CD14-positive monocyte (primary cell): ENCODE results near the gene RETREG3. TPM values are rescaled to one million over a fixed set of nuclear protein-coding genes. Genes with fewer than 3 reads are reported as not detected.

ENCODE experiments used
- DNase-seq, 3 donors: peaks; one replicate each; pipeline ENCODE4 v3.0.0-alpha.2; 2011 to 2022
- H2AFZ ChIP-seq: 2 replicates; pipeline ENCODE4 v1.6.0; 2012; ENCODE audit warnings: mild to moderate bottlenecking, low read depth, low read length, inconsistent platforms; ENCODE audit not compliant: insufficient read depth, poor library complexity, severe bottlenecking
- H3K27ac ChIP-seq, 2 donors: 1 replicate in 1 of 2; 2 replicates in 1 of 2; pipeline ENCODE4 v1.5.1; 2012 to 2013; ENCODE audit warnings: low read length in 2 of 2, control low read depth in 1 of 2, inconsistent platforms in 1 of 2, low read depth in 1 of 2, mild to moderate bottlenecking in 1 of 2
- H3K27me3 ChIP-seq, 2 donors: one replicate each; pipeline versions ENCODE4 v1.6.0 to v1.6.1; 2011 to 2013; ENCODE audit warnings: low read length in 2 of 2; ENCODE audit not compliant: control insufficient read depth in 2 of 2, insufficient read depth in 2 of 2
- H3K36me3 ChIP-seq, 2 donors: replicated peaks in 1 of 2; 1 replicate in 1 of 2; 2 replicates in 1 of 2; pipeline versions ENCODE4 v1.5.1 to v1.6.1; 2012 to 2013; ENCODE audit warnings: low read length in 2 of 2, control low read depth in 1 of 2, inconsistent platforms in 1 of 2, mild to moderate bottlenecking in 1 of 2; ENCODE audit not compliant: insufficient read depth in 2 of 2, control insufficient read depth in 1 of 2
- H3K4me1 ChIP-seq, 2 donors: 1 replicate in 1 of 2; 2 replicates in 1 of 2; pipeline versions ENCODE4 v1.5.1 to v1.6.1; 2012 to 2013; ENCODE audit warnings: low read length in 2 of 2, control low read depth in 1 of 2, inconsistent platforms in 1 of 2, mild to moderate bottlenecking in 1 of 2, moderate library complexity in 1 of 2; ENCODE audit not compliant: insufficient read depth in 2 of 2, control insufficient read depth in 1 of 2
- H3K4me2 ChIP-seq: replicated peaks from 2 replicates; pipeline ENCODE3; 2012; ENCODE audit warnings: low read length, moderate library complexity, mild to moderate bottlenecking; ENCODE audit not compliant: poor library complexity, severe bottlenecking; ENCODE audit errors: extremely low read depth
- H3K4me3 ChIP-seq, 3 experiments: fragments of 200-600 bp in 1 of 3; sonication (generic) in 1 of 3; replicated peaks in 1 of 3; 1 replicate in 2 of 3; 2 replicates in 1 of 3; pipeline ENCODE4 v1.5.1; 2011 to 2013; ENCODE audit warnings: low read length in 3 of 3, mild to moderate bottlenecking in 3 of 3, control low read depth in 2 of 3, low read depth in 2 of 3, inconsistent platforms in 1 of 3, moderate library complexity in 1 of 3
- H3K79me2 ChIP-seq: 2 replicates; pipeline ENCODE4 v1.6.0; 2012; ENCODE audit warnings: mild to moderate bottlenecking, control low read depth, inconsistent platforms, low read length, moderate library complexity; ENCODE audit not compliant: insufficient read depth
- H3K9ac ChIP-seq: 2 replicates; pipeline ENCODE4 v1.6.0; 2017; ENCODE audit warnings: low read length, mild to moderate bottlenecking; ENCODE audit not compliant: insufficient read depth, poor library complexity, severe bottlenecking
- H3K9me3 ChIP-seq, 2 donors: replicated peaks in 1 of 2; 1 replicate in 1 of 2; 2 replicates in 1 of 2; pipeline versions ENCODE4 v1.5.1 to v1.6.1; 2012 to 2013; ENCODE audit warnings: low read length in 2 of 2, control low read depth in 1 of 2; ENCODE audit not compliant: control insufficient read depth in 1 of 2, insufficient read depth in 1 of 2
- H4K20me1 ChIP-seq: 2 replicates; pipeline ENCODE4 v1.6.0; 2012; ENCODE audit warnings: mild to moderate bottlenecking, low read length, control low read depth, moderate library complexity; ENCODE audit not compliant: insufficient read depth
- H3K27ac Mint-ChIP-seq, 7 donors: one replicate each; pipeline ENCODE4 v1.8.0; 2020; ENCODE audit warnings: mild to moderate bottlenecking in 7 of 7, mixed read lengths in 7 of 7, moderate library complexity in 6 of 7, inconsistent platforms in 2 of 7
- H3K27me3 Mint-ChIP-seq, 3 donors: one replicate each; pipeline ENCODE4 v1.8.0; 2021 to 2022; ENCODE audit warnings: low read depth in 3 of 3, mild to moderate bottlenecking in 3 of 3, mixed read lengths in 3 of 3, moderate library complexity in 3 of 3, inconsistent platforms in 1 of 3
- H3K36me3 Mint-ChIP-seq, 2 donors: one replicate each; pipeline ENCODE4 v1.8.0; 2020; ENCODE audit warnings: mixed read lengths in 2 of 2, inconsistent platforms in 1 of 2, mild to moderate bottlenecking in 1 of 2
- H3K4me1 Mint-ChIP-seq: one replicate; pipeline ENCODE4 v1.8.0; 2020; ENCODE audit warnings: mild to moderate bottlenecking, mixed read lengths
- H3K4me3 Mint-ChIP-seq, 2 donors: one replicate each; pipeline ENCODE4 v1.8.0; 2020; ENCODE audit warnings: mild to moderate bottlenecking in 2 of 2, mixed read lengths in 2 of 2, moderate library complexity in 1 of 2
- H3K9me3 Mint-ChIP-seq, 7 donors: one replicate each; pipeline ENCODE4 v1.8.0; 2020 to 2022; ENCODE audit warnings: mixed read lengths in 7 of 7, mild to moderate bottlenecking in 6 of 7, moderate library complexity in 6 of 7, inconsistent platforms in 2 of 7
- WGBS: methylation state at CpG from one replicate; pipeline ENCODE4 v1.1.5; 2013; ENCODE audit warnings: missing lambda C conversion rate; ENCODE audit not compliant: insufficient coverage; 5-methylcytosine and 5-hydroxymethylcytosine counted together
- intact Hi-C, 2 donors: fragments of 100-400 bp; cut with micrococcal nuclease; formaldehyde crosslinking; loops; one replicate each; pipeline versions ENCODE4 v1.15.0 to v1.15.1; 2023
- polyA plus RNA-seq, 3 donors: library from polyadenylated mRNA; depleted of rRNA in 1 of 3; unstranded in 2 of 3; stranded (reverse) in 1 of 3; fragments of 300-500 nt in 2 of 3; fragments of >200 nt in 1 of 3; fragmentation: Illumina TruSeq in 2 of 3; gene quantifications; 1 replicate in 2 of 3; 2 replicates in 1 of 3; pipeline ENCODE4 v1.2.3, GENCODE V29; 2012 to 2021
- TF ChIP-seq, protein P1 (sequence below): fragments of 200-600 bp; IDR thresholded peaks from one replicate; pipeline ENCODE4 v1.8.0; 2022; ENCODE audit warnings: antibody characterized with exemption, mild to moderate bottlenecking

The RETREG3 gene
- polyA plus RNA-seq, 3 donors: 34.0 to 69.9 (median 69.9) TPM

GRCh38 chr17:42603318-42603717, 5.9 kb downstream of the RETREG3 start:
- no peak overlapping the region for H2AFZ ChIP-seq

DNA sequence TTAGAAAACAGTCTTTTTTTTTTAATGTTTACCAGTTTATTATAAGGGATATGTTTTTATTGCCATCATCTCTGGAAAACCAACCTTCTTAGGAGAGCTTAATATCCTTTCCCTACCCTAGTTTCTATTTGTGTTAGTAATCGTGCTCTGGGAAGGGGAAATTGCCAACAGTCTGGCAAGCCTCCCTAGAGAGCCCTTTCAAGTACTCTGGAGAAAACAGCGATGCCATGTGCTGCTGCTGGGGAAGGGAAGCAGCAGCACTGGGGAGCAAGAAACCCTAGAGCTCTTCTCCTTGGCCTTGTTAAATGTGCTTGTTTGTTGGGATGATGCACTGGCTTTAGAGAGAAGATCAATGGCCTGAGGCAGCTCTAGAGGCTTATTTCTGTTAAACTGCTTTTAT, 10.3 kb downstream of the RETREG3 start:
- TF ChIP-seq, protein P1, sequence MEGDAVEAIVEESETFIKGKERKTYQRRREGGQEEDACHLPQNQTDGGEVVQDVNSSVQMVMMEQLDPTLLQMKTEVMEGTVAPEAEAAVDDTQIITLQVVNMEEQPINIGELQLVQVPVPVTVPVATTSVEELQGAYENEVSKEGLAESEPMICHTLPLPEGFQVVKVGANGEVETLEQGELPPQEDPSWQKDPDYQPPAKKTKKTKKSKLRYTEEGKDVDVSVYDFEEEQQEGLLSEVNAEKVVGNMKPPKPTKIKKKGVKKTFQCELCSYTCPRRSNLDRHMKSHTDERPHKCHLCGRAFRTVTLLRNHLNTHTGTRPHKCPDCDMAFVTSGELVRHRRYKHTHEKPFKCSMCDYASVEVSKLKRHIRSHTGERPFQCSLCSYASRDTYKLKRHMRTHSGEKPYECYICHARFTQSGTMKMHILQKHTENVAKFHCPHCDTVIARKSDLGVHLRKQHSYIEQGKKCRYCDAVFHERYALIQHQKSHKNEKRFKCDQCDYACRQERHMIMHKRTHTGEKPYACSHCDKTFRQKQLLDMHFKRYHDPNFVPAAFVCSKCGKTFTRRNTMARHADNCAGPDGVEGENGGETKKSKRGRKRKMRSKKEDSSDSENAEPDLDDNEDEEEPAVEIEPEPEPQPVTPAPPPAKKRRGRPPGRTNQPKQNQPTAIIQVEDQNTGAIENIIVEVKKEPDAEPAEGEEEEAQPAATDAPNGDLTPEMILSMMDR: no peak
- Mint-ChIP-seq H3K4me1 (no peaks in the 10 kb centered on the region), H3K27ac (no peak overlapping the region), H3K27me3 (no peaks in the 10 kb centered on the region), H3K36me3 (peaks cover 21 to 55% of the 10 kb centered on the region in 2 donors), H3K4me3 (no peak overlapping the region), H3K9me3 (no peaks in the 10 kb centered on the region)
- H3K36me3 ChIP-seq: peaks cover 18 to 30% of the 10 kb centered on the region in 2 donors
- H3K27ac ChIP-seq: no peak overlapping the region
- H4K20me1 ChIP-seq: peaks cover 86% of the 10 kb centered on the region
- WGBS: 100% methylated on average over 1 of the region's 2 CpGs
- no peak overlapping the region for H3K4me2 ChIP-seq
- no peaks in the 10 kb centered on the region for H3K9me3 ChIP-seq
- no peak overlapping the region for H3K4me3 ChIP-seq
- no peaks in the 10 kb centered on the region for H3K4me1 ChIP-seq
- peaks cover 60% of the 10 kb centered on the region for H3K79me2 ChIP-seq
- H2AFZ ChIP-seq: no peak overlapping the region
- intact Hi-C loops: no loop called here
- no peak for DNase-seq
- no peak overlapping the region for H3K9ac ChIP-seq
- H3K27me3 ChIP-seq: no peaks in the 10 kb centered on the region

More at GRCh38 chr17:42603318-42603717, 5.9 kb downstream of the RETREG3 start:
- H3K36me3 Mint-ChIP-seq: peaks cover 26 to 44% of the 10 kb centered on the region in 2 donors
- no peak overlapping the region for H3K9ac ChIP-seq
- H3K36me3 ChIP-seq: peaks cover 13 to 26% of the 10 kb centered on the region in 2 donors
- no peak overlapping the region for H3K27ac Mint-ChIP-seq
- no peak overlapping the region for H3K4me2 ChIP-seq
- no peaks in the 10 kb centered on the region for H3K27me3 ChIP-seq
- H3K4me3 ChIP-seq: no peak overlapping the region
- H3K79me2 ChIP-seq: peaks cover 95% of the 10 kb centered on the region
- no peak for DNase-seq
- H3K9me3 Mint-ChIP-seq: peaks cover 0 to 2% (median 0%) of the 10 kb centered on the region in 7 donors
- TF ChIP-seq, protein P1: no peak
- H3K4me1 Mint-ChIP-seq: peaks cover 21% of the 10 kb centered on the region
- H3K27ac ChIP-seq: no peak overlapping the region
- no peaks in the 10 kb centered on the region for H3K27me3 Mint-ChIP-seq
- peaks cover 15 to 18% of the 10 kb centered on the region in 2 donors for H3K4me1 ChIP-seq
- H4K20me1 ChIP-seq: peaks cover 100% of the 10 kb centered on the region
- 100% methylated on average over 5 of the region's 7 CpGs for WGBS
- no peak overlapping the region for H3K4me3 Mint-ChIP-seq
- intact Hi-C loops: no loop called here
- H3K9me3 ChIP-seq: no peaks in the 10 kb centered on the region
